SHP77 (cell line): ENCODE measurements around the gene CGRRF1.

Experiments used
- DNase-seq, 2 experiments: peaks; one replicate each; lab custom pipeline; 2025; lab: John Stamatoyannopoulos, UW

Gene CGRRF1

GRCh38 chr14:54489731-54490444 lies 19.8 kb upstream of the CGRRF1 start:
- DNase-seq = no peak

GRCh38 chr14:54490445-54491175 lies 19.1 kb upstream of the CGRRF1 start:
- no peak for DNase-seq

GRCh38 chr14:54493293-54493692 lies 16.4 kb upstream of the CGRRF1 start:
- no peak for DNase-seq

GRCh38 chr14:54497224-54497623 lies 12.5 kb upstream of the CGRRF1 start:
- DNase-seq = no peak

GRCh38 chr14:54498095-54498531 lies 11.6 kb upstream of the CGRRF1 start:
- no peak for DNase-seq

GRCh38 chr14:54498579-54498978 lies 11.1 kb upstream of the CGRRF1 start:
- no peak for DNase-seq

- no peak for DNase-seq
These were observed 9.0 kb upstream of the CGRRF1 start for GRCh38 chr14:54500744-54501143.

- DNase-seq = no peak
These were observed 8.2 kb upstream of the CGRRF1 start for GRCh38 chr14:54501480-54501879.

- no peak for DNase-seq
These were observed 7.1 kb upstream of the CGRRF1 start for GRCh38 chr14:54502602-54503001.

GRCh38 chr14:54503486-54503885 lies 6.2 kb upstream of the CGRRF1 start:
- DNase-seq = no peak

- no peak for DNase-seq
These were observed 2.7 kb downstream of the CGRRF1 start for GRCh38 chr14:54512393-54512792.

- DNase-seq = no peak
These were observed 6.0 kb downstream of the CGRRF1 start for GRCh38 chr14:54515670-54516069.

- DNase-seq = no peak
These were observed 7.0 kb downstream of the CGRRF1 start for GRCh38 chr14:54516709-54517108.

- no peak for DNase-seq
These were observed 14.7 kb downstream of the CGRRF1 start for GRCh38 chr14:54524410-54524809.

GRCh38 chr14:54528973-54529372 lies 19.3 kb downstream of the CGRRF1 start:
- DNase-seq = no peak

GRCh38 chr14:54529811-54530210 lies 20.1 kb downstream of the CGRRF1 start:
- DNase-seq = no peak

- DNase-seq = no peak
These were observed 22.7 kb downstream of the CGRRF1 start for GRCh38 chr14:54532111-54533012.

- DNase-seq = no peak
These were observed 23.4 kb downstream of the CGRRF1 start for GRCh38 chr14:54533100-54533499.

GRCh38 chr14:54535126-54535525 lies 25.4 kb downstream of the CGRRF1 start:
- DNase-seq = no peak

GRCh38 chr14:54535646-54536045 lies 25.9 kb downstream of the CGRRF1 start:
- no peak for DNase-seq

- DNase-seq = no peak
These were observed 27.9 kb downstream of the CGRRF1 start for GRCh38 chr14:54537651-54538050.

- no peak for DNase-seq
These were observed 28.3 kb downstream of the CGRRF1 start for GRCh38 chr14:54538055-54538454.

- DNase-seq = no peak
These were observed 37.9 kb downstream of the CGRRF1 start for GRCh38 chr14:54547583-54547982.
